Lung (tissue), 12 donors: ENCODE data around the gene HSD17B8. TPM values are rescaled to one million over a fixed set of nuclear protein-coding genes. Genes with fewer than 3 reads are reported as not detected.

Experiments used
- ATAC-seq: fragments of 200-7000 bp; cut with Tn5 transposase; one replicate; pipeline ENCODE4 v1.9.1; 2020; ENCODE audit warnings: moderate number of reproducible peaks; ENCODE audit not compliant: insufficient read depth, low FRiP score
- DNase-seq, 3 donors: peaks; one replicate each; pipeline ENCODE4 v3.0.0-alpha.2; 2013 to 2017
- H3K27ac ChIP-seq, 2 donors: one replicate each; pipeline ENCODE4 v1.5.1; 2013; ENCODE audit warnings: mild to moderate bottlenecking in 2 of 2, moderate library complexity in 2 of 2, control low read depth in 1 of 2, inconsistent platforms in 1 of 2, low read depth in 1 of 2, low read length in 1 of 2
- H3K27me3 ChIP-seq, 3 donors: one replicate each; pipeline ENCODE4 v1.5.1; 2013; ENCODE audit warnings: low read length in 2 of 3; ENCODE audit not compliant: control insufficient read depth in 3 of 3, insufficient read depth in 3 of 3
- H3K36me3 ChIP-seq, 4 donors: one replicate each; pipeline ENCODE4 v1.5.1; 2013; ENCODE audit warnings: low read length in 4 of 4, mild to moderate bottlenecking in 1 of 4, moderate library complexity in 1 of 4; ENCODE audit not compliant: control insufficient read depth in 4 of 4, insufficient read depth in 4 of 4
- H3K4me1 ChIP-seq, 5 donors: one replicate each; pipeline ENCODE4 v1.5.1; 2013; ENCODE audit warnings: low read length in 5 of 5, mild to moderate bottlenecking in 2 of 5, moderate library complexity in 1 of 5; ENCODE audit not compliant: control insufficient read depth in 5 of 5, insufficient read depth in 5 of 5
- H3K4me3 ChIP-seq: one replicate; pipeline ENCODE4 v1.5.1; 2013; ENCODE audit warnings: mild to moderate bottlenecking, control low read depth, moderate library complexity
- H3K9ac ChIP-seq, 2 donors: one replicate each; pipeline ENCODE4 v1.5.1; 2013; ENCODE audit warnings: low read length in 2 of 2, control low read depth in 1 of 2; ENCODE audit not compliant: insufficient read depth in 1 of 2
- H3K9me3 ChIP-seq, 4 donors: one replicate each; pipeline ENCODE4 v1.5.1; 2013; ENCODE audit warnings: low read length in 3 of 4, mild to moderate bottlenecking in 1 of 4, moderate library complexity in 1 of 4; ENCODE audit not compliant: control insufficient read depth in 4 of 4, insufficient read depth in 3 of 4
- CTCF ChIP-seq: IDR thresholded peaks from 2 replicates; pipeline ENCODE4 v1.5.1; 2012; ENCODE audit warnings: mild to moderate bottlenecking; ENCODE audit errors: control extremely low read depth, extremely low read depth
- WGBS, 2 donors: extraction: QIAGEN DNeasy Blood & Tissue Kit; methylation state at CpG; one replicate each; pipeline ENCODE4 v1.1.7; 2013; 5-methylcytosine and 5-hydroxymethylcytosine counted together
- polyA plus RNA-seq, 2 donors: library from polyadenylated mRNA; stranded (reverse); fragments of 200-250 nt; gene quantifications; one replicate each; pipeline ENCODE4 v1.2.1, GENCODE V29; 2013
- total RNA-seq, 2 donors: library from RNA; depleted of rRNA in 1 of 2; stranded (reverse); fragments of >200 nt in 1 of 2; gene quantifications; one replicate each; pipeline ENCODE4 v1.2.1, GENCODE V29; 2014 to 2021
- donor health status: control.
- donor health status: control.
- donor health status: Bipolar disorder and iron deficiency.
- donor health status: healthy.
- donor health status: DM: yes; HTN: yes; CAD: no.

Gene HSD17B8
- total and polyA plus RNA-seq, 4 donors = 19.0 to 22.7 (median 19.7) TPM

GRCh38 chr6:33206864-33207551 lies 2.6 kb downstream of the HSD17B8 start:
- H3K27ac ChIP-seq = no peak overlapping the region

GRCh38 chr6:33207552-33208090 lies 3.2 kb downstream of the HSD17B8 start:
- Histone ChIP-seq H3K4me1 (peaks cover under 1 to 44% (median 13%) of the 10 kb centered on the region in 5 donors), H3K4me3 (peak overlapping the region; percentile 60), H3K9ac (peak overlapping the region; percentile 95 to 98), H3K27me3 (no peaks in the 10 kb centered on the region), H3K9me3 (no peaks in the 10 kb centered on the region), H3K27ac (peak overlapping the region; percentile 89 to 92), H3K36me3 (peaks cover 0 to 24% (median 18%) of the 10 kb centered on the region in 4 donors)
- 1 to 2% methylated on average over 27 to 29 of the region's 29 CpGs for WGBS, 2 donors
- ATAC-seq (no peak), DNase-seq (peak; percentile 71 to 82 (median 79))
- TF ChIP-seq CTCF = no peak

More at GRCh38 chr6:33206864-33207551, 2.6 kb downstream of the HSD17B8 start:
- no peaks in the 10 kb centered on the region for H3K9me3 ChIP-seq
- H3K4me3 ChIP-seq = no peak overlapping the region
- peaks cover under 1 to 44% (median 18%) of the 10 kb centered on the region in 5 donors for H3K4me1 ChIP-seq
- no peak for TF ChIP-seq CTCF
- H3K36me3 ChIP-seq = peaks cover 0 to 30% (median 24%) of the 10 kb centered on the region in 4 donors
- DNase-seq = peak; percentile 46 to 68 (median 60)
- peak overlapping the region in 1 of 2 donors; percentile 98 for H3K9ac ChIP-seq
- 28 to 38% methylated on average over 14 to 20 of the region's 20 CpGs for WGBS, 2 donors
- no peaks in the 10 kb centered on the region for H3K27me3 ChIP-seq
- ATAC-seq = no peak

DNA sequence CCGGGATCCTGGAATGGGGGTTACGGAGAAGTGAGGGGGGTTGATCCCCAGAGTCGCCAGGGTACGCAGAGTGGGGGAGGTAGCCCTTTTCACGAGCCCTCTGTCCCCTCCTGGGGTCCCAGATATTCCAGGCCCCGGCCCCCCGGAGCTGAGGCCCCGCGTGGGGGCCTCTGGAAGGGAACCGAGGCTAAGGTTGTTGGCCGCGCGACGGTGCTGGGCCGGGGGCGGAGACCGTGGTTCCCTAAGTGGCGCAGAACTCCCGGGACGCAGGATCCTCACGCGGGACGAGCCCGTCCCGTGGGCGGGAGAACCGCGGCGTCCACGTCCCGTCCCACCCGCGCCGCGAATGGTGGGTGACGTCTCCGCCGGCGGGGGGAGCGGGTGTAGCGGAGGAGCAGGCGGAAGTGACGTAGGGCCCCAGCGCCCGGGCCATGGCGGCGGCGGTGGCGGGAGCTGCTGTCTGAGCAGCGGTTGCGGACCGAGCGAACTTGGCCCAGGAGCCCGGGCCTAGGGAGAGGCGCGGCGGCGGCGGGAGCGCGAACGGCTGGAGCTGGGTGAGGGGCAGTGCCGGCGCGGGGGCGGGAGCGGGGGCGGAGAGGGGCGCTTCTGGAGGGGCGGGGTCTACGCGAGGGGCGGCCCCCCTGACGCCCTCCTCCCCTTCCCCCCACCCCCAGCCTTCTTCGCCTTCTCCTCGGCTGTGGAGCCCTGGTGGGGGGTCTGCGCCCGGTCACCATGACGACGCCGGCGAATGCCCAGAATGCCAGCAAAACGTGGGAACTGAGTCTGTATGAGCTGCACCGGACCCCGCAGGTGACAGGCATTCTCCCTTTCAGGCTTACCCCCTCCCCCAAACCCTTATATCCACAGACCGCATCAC lies 3.9 kb downstream of the HSD17B8 start, which contains the start of gene RING1:
RING1 (plus strand) TSS at position 410 of the 877 bp plus-strand sequence; CDS start at position 733, 323 bp downstream.
- Histone ChIP-seq H3K4me1 (peaks cover 4 to 48% (median 15%) of the 10 kb centered on the region in 5 donors), H3K9me3 (no peaks in the 10 kb centered on the region), H3K36me3 (peaks cover 0 to 20% (median 12%) of the 10 kb centered on the region in 4 donors), H3K27me3 (no peaks in the 10 kb centered on the region), H3K4me3 (peak within 1 kb of the TSS; percentile 60), H3K9ac (peak within 1 kb of the TSS; percentile 95 to 98), H3K27ac (peak within 1 kb of the TSS; percentile 89 to 92)
- peak; percentile 86 to 90 (median 89) for DNase-seq
- WGBS, 2 donors = 0% methylated on average over 61 to 86 of the region's 86 CpGs
- no peak for TF ChIP-seq CTCF
- peak; percentile 76 for ATAC-seq
